HG02885 (cell line): ENCODE results near the gene SH3TC2.

Source experiments
- ATAC-seq: cut with Tn5 transposase; IDR thresholded peaks from one replicate; pipeline ENCODE4 v1.9.1; 2021; ENCODE audit warnings: mild to moderate bottlenecking; ENCODE audit not compliant: unreplicated experiment, poor library complexity

The SH3TC2 gene

DNA sequence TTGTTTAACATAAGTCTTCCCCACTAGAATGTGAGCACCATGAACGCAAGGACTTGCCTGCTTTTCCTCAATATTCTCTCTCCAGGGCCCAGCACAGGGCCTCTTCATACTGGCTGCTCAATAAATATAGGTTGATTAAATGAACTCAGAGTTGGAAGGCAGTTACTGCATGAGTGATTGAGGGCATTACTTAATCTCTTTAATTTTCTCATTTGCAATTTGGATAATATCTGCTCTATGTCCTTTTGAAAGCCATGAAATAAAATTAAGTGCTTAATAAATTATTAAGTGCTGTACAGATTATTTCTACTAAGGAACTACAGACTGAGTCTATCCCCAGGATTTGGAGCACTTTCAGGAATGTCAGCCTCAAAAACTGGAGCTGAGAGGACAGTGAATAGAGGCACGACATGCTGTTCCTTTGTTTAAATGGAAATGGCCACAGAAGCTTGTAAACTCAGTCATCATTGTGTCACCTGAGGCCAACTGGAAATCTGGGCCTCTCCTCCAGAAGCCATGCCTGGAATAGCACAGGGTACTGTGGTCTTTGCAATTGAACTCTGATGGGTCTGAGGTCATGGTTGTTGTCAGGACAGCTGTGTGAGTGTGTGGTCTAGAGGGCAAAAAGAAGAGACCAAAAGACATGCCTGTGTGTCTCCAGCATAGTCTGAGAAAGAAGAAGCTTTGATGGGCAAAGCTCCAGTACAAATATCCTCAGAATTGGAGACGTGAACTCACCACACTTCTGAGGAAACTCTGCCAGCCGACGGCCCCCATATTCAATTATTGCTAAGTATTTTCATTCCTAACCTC, 86.1 kb downstream of the SH3TC2 start:
- ATAC-seq: no peak

GRCh38 chr5:148974642-148975327, 88.1 kb downstream of the SH3TC2 start:
- ATAC-seq: no peak

- no peak for ATAC-seq
Observed at GRCh38 chr5:148973455-148973854, 89.4 kb downstream of the SH3TC2 start.

DNA sequence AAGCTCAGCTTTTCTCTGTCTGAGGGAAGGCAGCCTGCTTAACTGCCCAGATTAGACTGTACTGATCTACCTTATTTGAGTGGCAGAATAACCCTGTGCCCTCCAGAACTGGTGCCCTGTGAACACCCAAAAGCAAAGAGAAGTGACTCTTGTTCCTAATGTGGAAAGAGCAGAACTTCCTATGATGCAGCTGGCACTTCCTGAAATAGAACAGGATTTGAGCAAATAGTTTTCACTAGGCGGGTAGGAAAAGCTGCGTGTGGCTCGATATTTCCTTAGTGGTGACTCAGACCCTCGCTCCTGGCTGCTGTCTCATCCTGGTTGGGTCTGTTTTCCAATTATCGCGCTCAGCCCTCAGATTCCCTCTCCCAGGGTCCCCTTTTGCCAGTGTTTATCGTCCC, 89.9 kb downstream of the SH3TC2 start:
- ATAC-seq: no peak

GRCh38 chr5:148972396-148972795, 90.5 kb downstream of the SH3TC2 start:
- ATAC-seq: no peak

DNA sequence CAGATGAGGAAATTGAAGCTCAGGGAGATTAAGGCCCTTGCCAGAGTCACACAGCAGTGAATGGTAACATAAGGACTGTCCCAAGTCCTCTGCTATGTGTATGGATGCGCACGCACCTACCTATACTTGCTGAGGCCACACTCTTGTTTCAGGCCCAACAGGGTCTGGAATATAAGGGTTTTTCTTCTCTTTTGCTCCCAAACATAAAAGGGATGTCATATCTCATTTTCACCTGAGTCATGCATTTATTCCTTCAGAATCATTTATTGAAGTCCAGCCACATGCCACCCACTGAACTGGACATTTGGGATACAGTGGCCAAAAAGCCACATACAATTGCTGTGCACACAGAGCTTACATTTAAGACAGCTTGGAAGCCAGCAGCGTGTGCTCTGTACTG, 92.0 kb downstream of the SH3TC2 start:
- ATAC-seq: no peak

- ATAC-seq: no peak
Observed at GRCh38 chr5:148970228-148970627, 92.6 kb downstream of the SH3TC2 start.

DNA sequence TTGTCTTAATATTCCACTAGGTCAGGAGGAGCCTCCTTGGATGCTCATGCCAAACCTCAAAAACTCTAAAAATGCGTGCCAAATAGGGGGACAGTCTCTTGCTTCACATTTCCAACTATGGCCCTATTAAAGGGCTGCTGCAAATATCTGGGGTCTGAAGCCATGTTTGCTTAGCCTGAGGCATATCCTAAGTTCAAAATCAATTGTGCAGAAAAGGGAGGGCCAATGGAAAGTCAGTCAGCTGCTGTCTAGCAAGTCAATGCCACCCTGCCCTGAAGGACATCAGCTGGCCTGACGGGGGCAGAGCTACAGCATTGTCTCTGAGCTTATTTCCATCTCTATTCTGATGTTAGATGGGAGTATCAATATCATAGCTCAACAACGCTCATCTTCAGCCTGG, 93.6 kb downstream of the SH3TC2 start:
- ATAC-seq: no peak

GRCh38 chr5:148968311-148968710, 94.6 kb downstream of the SH3TC2 start:
- no peak for ATAC-seq

DNA sequence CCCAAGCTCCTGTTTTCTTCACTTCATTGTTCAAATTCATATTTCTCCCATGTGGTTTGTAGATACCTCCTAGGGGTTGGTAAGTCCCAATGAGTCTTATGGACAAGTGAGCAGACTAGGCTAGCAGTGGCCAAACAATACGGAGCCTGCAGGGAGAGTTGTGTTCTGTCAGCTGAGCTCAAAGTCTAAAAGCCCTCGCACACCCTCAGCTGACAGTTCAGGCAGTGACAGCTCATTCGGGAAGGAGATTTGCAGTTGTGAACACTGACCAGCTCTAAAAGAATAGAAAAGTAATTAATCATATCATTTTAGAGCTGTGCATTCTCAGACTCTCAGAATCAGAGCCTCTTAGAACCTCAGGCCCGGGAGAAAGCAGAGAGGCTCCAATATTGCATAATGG, 95.1 kb downstream of the SH3TC2 start:
- no peak for ATAC-seq

DNA sequence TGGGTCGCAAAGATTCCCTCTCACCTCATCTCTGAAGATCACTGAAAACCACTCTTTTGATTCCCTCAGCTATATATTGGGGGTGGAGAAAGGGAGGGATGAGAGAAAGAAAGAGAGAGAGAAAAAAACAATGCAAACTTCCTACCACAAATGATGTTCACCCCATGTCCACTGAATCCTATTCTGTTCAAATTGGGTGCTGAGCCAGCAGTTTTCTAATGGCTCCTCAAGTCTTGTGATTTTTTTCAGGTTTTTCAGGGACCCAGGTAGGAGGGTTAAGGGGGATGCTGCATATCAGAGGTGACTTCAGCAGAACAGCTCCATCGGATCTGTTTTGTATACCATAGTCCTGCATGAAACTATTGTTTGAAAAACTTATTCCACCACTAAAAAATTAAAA, 95.9 kb downstream of the SH3TC2 start:
- no peak for ATAC-seq

DNA sequence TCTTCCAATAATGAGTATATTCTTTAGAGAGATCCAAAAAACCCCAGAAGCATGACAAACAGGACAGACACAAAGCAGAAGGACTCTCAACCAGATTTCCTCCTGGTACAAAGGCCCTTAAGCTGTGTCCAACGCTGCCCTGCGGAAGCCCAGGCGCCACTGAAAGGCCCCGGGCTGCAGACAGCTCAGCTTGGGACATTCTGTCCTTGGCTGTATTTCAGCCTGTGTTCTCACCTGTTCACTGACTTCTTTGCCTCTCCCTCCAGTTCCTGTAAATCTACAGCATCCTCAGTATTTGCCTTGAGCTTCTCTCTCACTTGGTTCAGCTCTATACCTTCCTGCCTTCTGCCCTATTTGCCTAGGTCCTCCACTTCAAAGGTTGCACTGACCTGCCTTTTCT, 96.5 kb downstream of the SH3TC2 start:
- ATAC-seq: no peak

DNA sequence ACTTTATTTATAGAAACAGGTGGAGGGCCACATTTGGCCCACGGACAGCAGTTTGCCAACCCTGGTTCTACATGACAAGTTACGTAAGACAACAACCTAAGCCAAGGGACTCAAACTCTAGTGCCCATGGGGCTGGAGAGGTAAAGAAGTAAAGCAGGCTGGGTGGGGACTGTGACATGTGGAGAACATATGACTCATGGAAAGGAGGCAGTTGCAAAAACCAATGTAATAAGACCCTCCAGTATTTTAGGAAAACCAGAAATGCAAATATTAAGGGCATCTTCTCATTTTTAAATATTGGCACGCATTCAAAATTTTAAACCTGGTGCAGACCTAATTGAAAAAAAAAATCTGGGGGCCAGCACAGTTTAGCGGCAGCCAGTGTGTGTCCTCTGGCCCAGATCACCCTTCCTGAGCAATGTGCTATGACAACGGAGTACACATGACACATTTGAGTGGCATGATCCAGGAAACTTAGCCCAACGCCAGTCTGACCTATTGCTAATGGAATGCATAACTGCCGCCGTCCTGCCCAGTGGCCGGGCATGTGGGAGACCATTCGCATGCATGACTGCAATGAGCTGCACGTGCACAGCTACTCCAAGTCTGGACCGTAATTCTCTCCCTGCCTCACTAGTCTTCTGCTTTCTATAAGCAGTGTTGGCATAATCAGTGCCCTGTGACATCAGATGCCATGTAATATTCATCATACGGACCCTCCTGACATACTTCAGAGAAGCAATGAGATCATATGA, 97.2 kb downstream of the SH3TC2 start:
- ATAC-seq: no peak

DNA sequence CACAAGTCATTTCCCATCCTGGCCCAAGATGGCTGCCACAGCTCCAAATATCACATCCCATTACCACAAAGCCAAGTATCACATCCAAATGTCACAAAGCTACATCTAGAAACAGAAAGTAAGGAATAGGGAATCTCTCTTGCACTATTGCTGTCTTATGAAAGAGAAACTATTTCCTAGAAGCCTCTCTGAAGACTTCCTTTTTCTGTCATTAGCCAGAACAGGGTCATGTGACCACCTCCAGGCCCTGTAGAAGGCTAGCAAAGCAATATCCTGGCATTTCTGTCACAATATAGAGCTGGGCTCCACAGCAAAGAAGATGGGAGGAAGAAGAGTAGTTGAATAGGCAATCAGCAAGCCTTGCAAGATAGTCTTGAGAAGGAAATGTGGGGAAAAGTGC, 99.2 kb downstream of the SH3TC2 start:
- no peak for ATAC-seq

DNA sequence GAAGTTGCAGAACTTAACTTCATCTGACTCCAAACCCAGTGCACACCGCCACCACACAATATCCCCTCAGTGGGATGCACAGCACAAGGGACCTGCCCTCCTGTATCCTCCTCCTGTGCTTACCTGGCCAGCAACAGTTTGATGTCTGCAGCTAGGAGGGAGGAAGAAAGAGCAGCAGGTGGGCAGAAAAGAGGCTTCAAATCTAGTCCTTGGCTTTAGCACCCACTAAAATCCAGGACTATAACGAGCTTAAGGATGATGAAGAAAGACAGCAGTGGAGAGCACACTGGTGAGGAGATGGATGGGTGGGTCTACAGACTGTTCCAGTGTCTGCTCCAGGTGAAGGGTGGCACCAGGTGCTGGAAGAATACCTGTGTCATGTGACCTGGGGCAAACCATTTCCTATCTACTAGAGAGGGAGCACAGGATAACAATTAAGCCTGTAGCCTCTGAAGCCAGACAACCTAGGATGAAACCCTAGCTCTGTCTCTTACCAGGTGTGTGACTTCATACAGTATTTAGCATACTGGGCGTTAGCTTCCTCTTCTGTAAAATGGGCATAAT, 100.0 kb downstream of the SH3TC2 start:
- no peak for ATAC-seq

GRCh38 chr5:148962200-148962550, 100.7 kb downstream of the SH3TC2 start:
- ATAC-seq: no peak

GRCh38 chr5:148961261-148962199, 101.3 kb downstream of the SH3TC2 start:
- no peak for ATAC-seq

- ATAC-seq: no peak
Observed at GRCh38 chr5:148960070-148960769, 102.6 kb downstream of the SH3TC2 start.

DNA sequence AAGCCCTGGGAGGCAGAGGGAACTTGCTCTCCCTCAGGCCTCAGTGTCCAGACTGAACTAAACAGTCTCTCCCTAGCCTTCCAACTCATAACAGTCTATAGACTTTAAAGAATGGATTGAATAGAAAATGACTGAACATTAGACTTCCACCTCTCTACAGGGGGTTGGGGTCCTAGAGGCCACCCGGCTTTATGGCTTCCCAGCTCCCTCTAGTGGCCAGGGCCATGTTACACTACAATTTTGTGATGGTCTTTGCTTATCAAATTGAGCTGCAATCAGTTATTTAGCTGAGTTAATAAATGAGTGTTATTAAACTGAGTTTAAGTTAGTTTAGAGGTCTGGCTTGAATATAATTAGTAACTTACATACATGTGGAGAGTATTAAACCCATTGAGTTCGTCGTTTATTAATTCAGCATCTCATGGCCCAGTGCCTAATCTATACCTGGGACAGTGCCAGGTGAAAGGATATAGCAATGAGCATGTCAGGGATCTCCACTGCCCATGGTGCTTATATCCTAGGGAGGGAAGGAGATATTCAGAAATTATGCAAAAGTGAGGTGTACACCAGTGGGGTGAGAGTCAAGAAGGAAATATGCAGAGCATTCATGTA, 105.2 kb downstream of the SH3TC2 start:
- peak; percentile 71 for ATAC-seq
